Measurements from ENCODE around the gene LRFN4. TPM values are rescaled to one million over a fixed set of nuclear protein-coding genes. Genes with fewer than 3 reads are reported as not detected.

Gene LRFN4
- total and polyA plus RNA-seq, 2 of the 8 experiments (the other 6 are each of a cell fraction or from before 2014, with no cell fraction given), result 49.8 to 64.3 TPM

DNA sequence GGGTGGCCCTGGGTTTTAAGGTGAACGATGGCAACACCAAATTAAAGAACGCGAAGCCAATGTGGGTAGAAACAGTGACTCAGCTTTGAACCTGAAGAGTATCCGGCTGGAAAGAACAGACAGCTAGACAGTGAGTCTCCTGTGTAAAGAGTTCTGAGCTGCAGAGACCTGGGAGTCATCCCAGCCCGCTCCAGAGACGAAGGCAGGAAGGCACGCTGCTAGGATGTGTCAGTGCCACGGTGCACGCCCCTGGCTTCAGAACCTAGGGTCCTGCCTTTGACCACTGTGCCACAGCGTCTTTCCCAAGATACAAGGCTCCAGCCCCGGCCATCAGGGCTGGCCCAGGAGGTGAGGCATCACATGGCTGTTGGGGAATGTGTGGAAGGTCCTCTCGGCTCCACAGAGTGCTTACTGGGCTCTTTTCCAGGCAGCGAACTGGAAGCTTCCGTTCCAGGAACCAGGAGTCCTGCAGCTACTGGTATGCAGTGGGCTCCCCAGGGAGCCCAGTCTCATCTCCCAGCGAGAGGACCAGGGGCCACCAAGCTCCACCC is 29.9 kb downstream of the LRFN4 start (continued):
- TF ChIP-seq, protein P1, sequence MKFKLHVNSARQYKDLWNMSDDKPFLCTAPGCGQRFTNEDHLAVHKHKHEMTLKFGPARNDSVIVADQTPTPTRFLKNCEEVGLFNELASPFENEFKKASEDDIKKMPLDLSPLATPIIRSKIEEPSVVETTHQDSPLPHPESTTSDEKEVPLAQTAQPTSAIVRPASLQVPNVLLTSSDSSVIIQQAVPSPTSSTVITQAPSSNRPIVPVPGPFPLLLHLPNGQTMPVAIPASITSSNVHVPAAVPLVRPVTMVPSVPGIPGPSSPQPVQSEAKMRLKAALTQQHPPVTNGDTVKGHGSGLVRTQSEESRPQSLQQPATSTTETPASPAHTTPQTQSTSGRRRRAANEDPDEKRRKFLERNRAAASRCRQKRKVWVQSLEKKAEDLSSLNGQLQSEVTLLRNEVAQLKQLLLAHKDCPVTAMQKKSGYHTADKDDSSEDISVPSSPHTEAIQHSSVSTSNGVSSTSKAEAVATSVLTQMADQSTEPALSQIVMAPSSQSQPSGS (IDR thresholded peaks at IDR 0.05; ENCODE audit: low read length), result no peak
- no peak for TF ChIP-seq YY1 (IDR thresholded peaks at IDR 0.05; ENCODE audit: low read depth, low read length)
- no peak for TF ChIP-seq NANOG (IDR thresholded peaks at IDR 0.05; ENCODE audit: insufficient read depth, low read depth, low read length, poor library complexity, severe bottlenecking)
- TF ChIP-seq JUND (IDR thresholded peaks at IDR 0.05; ENCODE audit: low read length), result no peak
- TF ChIP-seq TCF12 (IDR thresholded peaks at IDR 0.05; ENCODE audit: low read depth, low read length), result no peak
- TF ChIP-seq, protein P2, sequence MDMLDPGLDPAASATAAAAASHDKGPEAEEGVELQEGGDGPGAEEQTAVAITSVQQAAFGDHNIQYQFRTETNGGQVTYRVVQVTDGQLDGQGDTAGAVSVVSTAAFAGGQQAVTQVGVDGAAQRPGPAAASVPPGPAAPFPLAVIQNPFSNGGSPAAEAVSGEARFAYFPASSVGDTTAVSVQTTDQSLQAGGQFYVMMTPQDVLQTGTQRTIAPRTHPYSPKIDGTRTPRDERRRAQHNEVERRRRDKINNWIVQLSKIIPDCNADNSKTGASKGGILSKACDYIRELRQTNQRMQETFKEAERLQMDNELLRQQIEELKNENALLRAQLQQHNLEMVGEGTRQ (IDR thresholded peaks at IDR 0.05; ENCODE audit: low read length), result no peak
- no peak for TF ChIP-seq SIX5 (IDR thresholded peaks at IDR 0.05; ENCODE audit: low read depth, low read length)
- TF ChIP-seq HDAC2 (IDR thresholded peaks at IDR 0.05; ENCODE audit: borderline replicate concordance in 1 of 2, low read depth in 2 of 2, low read length in 2 of 2), result no peak
- no peak for TF ChIP-seq SIN3A (conservative IDR thresholded peaks at IDR 0.05 in 1 of 2, IDR thresholded peaks at IDR 0.05 in 1 of 2; ENCODE audit: low read depth in 1 of 2, low read length in 2 of 2)

Data from H1 (cell line).